T follicular helper cell (primary cell): ENCODE data around the gene ACADVL.

Experiments
- DNase-seq: peaks from one replicate; pipeline ENCODE4 v3.0.0-alpha.2; 2020; ENCODE audit warnings: low read depth

The ACADVL gene

DNA sequence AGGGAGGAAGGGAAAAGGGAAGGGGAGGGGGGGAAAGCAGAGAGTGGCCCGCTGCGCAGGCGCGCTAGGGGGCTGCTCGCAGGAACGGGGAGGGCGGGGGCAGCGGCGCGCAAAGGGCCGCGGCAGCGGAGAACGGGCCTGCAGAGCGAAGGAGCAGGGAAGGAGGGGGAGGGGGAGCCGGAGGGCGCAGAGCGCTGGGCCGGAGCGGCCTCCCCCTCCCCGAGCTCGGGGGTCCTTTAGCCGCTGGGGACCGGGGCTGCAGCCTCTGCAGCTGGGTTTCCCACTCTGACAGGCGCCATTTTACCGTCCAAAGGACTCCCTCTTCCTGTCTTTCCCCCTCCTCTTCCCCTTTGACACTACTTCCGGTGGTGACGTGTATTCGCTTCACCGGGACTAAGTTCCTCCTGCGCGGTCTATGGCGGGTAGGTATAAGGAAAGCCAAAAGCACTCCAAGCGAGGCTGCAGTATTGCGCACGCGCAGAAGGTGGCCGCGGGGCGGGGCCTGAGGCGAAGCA lies 32.0 kb downstream of the ACADVL start, which contains the start of gene CTDNEP1:
Gene CTDNEP1 (minus strand): TSS at position 74 of the 515 bp plus-strand sequence. CDS start 438 bp downstream, outside the sequence.
- DNase-seq = peak; percentile 99

DNA sequence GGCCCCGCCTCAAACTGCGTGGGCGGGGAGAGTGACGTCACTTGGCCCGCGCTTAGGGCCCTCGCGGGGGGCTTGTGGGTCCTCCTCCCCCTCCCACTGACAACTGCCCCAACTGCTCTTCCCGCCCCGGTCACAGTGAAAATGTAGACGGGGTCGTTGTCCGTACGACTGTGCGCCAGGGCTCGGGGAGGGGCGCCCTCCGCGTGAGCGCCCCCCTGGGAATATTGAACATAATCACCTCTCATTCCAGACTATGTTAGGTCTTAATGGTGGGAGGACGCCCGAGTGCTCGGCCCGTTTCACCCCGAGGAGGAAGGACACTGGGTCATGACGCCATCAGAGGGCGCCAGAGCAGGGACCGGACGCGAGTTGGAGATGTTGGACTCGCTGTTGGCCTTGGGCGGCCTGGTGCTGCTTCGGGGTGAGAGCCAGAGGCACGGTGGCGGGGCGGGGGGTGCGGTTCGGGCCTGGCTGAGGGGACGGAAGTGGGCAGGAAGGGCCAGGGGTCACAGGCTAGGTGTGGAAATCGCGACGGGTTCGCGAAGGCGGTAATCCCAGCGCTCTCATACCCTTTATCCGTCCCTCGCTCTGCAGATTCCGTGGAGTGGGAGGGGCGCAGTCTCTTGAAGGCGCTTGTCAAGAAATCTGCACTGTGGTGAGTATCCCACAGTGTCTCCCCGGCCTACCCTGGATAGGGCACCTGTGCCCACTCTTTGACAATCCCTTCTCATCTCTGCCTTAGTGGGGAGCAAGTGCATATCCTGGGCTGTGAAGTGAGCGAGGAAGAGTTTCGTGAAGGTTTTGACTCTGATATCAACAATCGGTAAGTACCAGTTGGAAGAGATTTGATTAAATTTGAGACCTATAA lies 32.7 kb downstream of the ACADVL start, which contains the start of gene ELP5:
Gene ELP5 (plus strand): TSS at position 40 of the 868 bp plus-strand sequence. CDS start 336 bp downstream, at position 376.
- peak; percentile 78 for DNase-seq

DNA sequence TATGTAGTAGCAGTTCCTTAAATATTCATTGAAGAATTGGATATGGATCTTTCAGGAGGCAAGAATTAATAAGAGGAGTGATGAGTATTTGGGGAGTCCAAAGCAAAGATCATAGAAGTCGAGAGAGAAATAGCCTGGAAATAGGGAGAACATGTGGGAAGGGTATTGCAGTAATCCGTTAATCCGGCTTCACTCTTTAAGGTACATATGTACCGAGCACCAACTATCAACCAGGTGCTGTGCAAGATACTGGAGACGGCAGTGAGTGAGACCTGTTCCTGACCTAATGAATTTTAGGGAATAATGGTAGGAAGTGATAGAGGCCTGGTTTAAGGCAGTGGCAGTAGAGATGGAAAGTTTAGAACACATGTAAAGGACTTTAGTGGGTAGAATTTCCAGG lies 33.3 kb downstream of the ACADVL start:
- DNase-seq = no peak

- no peak for DNase-seq
These were observed 34.8 kb downstream of the ACADVL start for GRCh38 chr17:7254511-7254910.

DNA sequence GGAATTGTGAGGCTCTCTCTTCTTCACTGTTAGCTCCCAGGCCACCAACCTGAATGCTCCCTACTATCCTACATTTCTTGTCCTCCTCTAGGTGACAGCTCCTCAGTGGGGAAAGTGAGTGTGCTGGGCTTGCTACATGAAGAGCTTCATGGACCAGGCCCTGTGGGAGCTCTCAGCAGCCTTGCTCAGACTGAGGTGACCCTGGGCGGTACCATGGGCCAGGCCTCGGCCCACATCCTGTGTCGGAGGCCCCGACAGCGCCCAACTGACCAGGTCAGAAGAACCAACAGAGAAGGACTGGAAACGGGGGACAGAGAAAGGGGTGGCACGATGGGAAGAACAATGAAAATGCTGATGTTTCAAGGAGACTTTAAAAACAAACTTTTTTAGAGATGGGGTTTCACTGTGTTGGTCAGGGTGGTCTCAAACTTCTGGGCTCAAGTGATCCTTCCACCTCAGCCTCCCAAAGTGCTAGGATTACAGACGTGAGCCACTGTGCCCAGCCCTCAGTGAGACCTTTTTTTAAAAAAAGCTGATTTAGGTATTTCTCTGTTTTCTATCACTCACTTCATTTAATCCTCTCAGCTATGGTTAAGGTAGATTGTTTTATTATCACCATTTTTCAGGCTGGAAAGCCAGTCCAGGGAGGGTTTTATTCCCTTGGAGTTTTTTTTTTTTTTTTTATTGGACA lies 37.2 kb downstream of the ACADVL start:
- no peak for DNase-seq

DNA sequence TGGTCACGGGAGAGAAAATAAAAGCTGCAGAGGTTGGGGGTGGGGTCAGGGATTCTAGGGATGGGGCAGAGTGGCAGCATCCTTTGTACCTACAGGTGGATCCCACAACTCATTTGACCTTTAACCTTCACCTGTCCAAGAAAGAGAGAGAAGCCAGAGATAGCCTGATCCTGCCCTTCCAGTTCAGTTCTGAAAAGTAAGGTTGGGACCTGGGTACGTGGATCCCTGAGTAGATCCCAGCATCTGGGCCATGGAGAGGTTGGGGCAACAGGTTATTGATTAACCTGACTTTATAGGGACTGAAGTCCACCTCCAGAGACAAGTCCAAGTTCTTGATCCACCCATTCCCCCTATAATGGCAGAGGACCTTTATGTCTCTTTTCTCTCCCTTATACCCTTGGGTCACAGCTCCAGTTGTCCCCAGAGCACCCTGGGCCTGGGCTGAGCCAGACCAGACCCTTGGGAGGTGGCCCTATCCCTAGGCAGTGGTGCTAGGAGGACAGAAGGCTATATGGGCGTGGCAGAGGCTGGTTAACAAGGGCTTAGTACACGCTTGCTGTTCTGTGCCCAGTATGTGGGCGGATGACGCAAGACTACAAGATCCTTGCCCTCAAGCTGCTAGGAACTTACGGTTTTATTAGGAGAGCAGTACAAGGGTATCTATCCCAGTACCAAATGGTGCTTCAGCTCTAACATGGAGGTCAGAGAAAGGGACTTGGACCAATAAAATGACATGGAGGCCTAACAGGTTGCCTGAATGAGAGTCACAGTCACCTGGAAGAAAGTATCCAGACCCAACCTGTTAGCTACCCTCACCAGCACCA lies 39.2 kb downstream of the ACADVL start:
- no peak for DNase-seq

GRCh38 chr17:7259555-7259889 lies 39.8 kb downstream of the ACADVL start:
- DNase-seq = no peak

DNA sequence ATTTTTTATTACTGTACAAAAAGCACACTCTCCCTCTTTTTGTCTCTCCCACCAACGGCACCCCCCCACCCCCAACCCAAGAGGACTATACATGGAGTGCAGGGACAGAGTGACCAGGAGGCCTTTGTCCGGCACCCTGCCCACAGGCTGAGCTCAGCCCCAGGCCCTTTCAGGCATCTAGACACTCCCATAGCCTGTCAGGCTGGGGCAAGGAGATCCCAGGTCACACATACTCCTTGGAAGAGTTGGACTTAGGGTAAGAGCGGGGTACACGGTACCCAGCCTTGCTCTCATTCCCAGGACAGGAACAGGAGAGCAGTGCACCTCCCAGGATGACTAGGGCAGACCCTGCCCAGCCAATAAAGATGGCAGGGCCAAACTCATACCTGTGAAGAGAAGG lies 40.4 kb downstream of the ACADVL start:
- DNase-seq = no peak

DNA sequence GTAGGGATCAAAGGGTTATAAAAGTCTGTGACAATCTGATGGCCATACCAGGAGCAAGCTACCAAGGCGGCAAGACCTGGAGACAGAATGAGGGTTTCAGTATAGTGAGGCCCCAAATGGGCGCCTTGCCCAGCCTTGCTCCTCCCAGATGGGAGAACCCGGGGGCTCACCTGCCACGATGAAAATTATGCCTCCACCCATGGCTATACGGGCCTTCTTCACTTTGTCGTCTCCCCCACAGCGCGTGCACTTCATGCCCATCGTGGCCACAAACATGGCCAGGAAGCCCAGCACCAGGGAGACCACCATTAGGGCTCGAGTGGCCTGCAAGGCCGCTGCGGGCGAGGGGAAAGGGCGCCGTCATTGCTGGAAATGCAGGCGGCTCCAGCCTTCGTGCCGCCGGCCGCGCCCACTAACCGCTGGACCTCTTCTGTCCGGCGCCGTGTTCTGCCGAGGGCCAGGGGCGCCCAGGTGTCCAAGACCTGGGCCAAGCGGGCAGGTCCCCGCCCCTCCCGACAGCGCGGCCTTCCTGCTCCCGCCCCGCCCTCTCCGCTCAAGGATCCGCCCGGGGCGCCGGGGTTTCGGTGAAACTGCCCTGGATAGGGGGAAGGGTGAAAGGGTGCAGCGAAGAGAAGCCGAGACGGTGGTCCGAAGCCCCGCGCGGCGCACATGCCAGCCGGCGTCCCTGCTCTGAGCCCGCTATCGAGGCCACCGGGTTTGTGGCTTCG lies 41.1 kb downstream of the ACADVL start:
- DNase-seq = no peak

DNA sequence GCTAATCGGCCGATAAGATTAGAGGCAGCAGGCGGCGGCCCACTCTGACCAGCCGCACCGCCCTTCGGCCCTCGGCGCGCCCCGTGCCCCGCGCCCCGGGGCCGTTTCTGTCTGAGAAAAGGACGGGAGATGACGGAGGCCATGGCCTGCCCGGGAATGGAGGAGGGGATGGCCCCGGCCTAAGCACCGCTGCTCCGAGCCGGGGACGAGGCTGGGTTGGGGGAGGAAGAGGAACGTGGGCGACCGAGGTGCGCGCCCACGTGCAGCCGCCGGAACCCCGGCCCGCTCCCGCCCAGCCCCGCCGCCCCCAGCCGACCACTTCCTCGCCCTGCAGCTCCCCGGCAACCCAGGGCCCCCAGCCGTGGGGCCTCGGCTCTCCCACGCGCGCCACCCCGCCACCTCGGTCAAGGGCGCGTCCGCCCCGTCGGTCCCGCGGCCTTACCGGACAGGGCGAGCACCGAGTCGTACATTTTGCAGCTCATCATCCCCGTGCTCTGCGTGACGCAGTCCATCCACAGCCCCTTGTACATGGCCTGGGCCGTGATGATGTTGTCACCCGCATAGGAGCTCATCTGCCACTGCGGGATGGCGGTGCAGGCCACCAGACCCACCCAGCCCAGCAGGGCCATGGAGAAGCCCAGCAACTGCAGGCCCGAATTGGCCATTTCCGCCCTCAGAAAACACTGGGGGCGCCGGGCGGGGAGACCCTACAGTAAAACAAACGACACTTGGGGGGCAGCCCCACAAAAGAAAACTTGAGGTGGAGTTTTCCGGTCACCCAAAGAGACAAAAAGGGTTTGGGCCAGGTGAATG lies 41.8 kb downstream of the ACADVL start:
- DNase-seq = no peak

DNA sequence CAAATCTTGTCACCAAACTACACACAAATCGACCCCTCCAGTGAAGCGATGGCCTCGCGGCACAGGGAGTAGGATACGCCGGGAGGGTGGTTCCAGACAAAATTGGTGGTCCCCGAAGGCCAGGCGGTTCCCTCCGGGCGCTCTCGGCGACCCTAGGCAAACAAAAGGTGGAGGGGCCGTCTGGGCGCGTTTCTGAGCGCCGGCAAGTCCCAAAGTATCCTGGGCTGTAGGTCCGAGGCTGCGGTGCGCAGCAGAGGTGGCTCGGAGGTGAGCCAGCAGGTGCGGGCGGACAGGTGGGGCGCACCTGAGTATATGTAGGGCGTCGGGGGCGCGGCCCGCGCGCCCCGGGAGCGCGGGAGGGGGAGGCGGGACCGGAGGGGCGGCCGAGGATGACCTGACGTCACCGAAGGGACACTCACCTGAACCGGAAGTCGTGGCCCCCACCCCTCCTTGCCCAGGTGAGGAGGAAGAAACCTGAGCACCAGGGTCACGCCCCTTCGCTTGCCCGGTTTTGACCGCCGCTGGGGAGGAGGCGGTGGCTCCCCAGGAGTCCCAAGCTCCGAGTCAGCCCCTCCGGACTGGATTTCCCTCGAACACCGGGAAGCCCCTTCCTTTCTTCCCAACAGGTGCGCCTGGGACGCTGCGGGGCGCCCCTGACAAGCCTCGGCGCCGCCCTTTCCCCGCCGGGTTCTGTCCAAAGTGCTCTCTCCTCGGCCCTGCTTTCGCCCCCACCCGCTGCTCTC lies 42.6 kb downstream of the ACADVL start, which contains the start of gene CLDN7:
Gene CLDN7 (minus strand): TSS at position 287 of the 743 bp plus-strand sequence. CDS start 435 bp downstream, outside the sequence.
- DNase-seq = no peak

DNA sequence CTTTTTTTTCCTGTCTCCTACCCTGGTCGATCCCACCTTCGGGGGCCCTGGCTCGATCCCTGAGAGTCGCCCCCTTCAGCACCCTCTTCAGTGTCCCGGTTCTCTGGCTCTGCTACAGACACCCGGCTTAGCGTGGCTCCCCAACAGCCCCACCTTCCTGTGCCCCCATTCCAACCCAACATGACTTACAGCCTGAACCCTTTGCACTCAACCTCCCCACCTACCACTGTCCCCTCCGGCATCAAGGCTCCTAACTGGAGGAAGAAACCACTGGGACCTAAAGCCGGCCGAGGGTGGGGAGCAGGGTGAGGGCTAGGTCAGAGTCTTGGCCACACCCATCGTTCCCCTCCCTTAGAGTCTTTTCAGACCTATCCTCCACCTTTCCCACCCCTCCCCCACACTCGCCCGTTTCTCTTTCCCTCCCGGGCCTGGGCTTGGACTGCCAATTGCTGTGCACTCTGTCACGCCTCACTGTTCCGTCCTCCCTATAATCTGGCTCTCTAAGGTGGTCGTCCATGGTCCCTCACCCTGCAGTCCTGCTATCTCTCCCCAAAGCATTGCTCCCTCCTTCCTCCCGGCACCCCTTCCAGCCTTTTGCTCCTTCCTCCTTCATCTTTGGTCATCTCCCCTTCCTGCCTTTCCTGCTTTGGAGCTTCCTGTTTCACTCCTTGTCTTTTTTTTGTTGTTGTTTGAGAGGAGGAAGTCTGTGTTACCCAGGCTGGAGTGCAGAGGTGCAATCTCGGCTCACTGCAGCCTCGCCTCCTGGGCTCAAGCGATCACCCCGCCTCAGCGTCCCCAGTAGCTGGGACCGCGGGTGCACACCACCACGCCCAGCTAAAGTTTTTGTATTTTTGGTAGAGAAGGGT lies 43.4 kb downstream of the ACADVL start:
- no peak for DNase-seq

GRCh38 chr17:7263801-7264078 lies 44.0 kb downstream of the ACADVL start:
- no peak for DNase-seq

- no peak for DNase-seq
These were observed 47.0 kb downstream of the ACADVL start for GRCh38 chr17:7266784-7267183.
